Peyer's patch (tissue), 4 donors: ENCODE data around the gene SSB.

Source experiments
- POLR2A ChIP-seq, 2 donors: fragments of 450-650 bp; IDR thresholded peaks; one replicate each; pipeline ENCODE4 v1.5.1; 2017; ENCODE audit warnings: antibody characterized with exemption in 2 of 2, mild to moderate bottlenecking in 2 of 2, moderate library complexity in 2 of 2
- TF ChIP-seq, protein P1 (sequence below), 6 experiments: fragments of 450-650 bp in 4 of 6; fragments of 200-600 bp in 2 of 6; sonication (generic) in 1 of 6; IDR thresholded peaks; one replicate each; pipeline ENCODE4 v1.5.1; 2017 to 2019; ENCODE audit warnings: antibody characterized with exemption in 6 of 6, mild to moderate bottlenecking in 3 of 6, moderate library complexity in 1 of 6

DNA sequence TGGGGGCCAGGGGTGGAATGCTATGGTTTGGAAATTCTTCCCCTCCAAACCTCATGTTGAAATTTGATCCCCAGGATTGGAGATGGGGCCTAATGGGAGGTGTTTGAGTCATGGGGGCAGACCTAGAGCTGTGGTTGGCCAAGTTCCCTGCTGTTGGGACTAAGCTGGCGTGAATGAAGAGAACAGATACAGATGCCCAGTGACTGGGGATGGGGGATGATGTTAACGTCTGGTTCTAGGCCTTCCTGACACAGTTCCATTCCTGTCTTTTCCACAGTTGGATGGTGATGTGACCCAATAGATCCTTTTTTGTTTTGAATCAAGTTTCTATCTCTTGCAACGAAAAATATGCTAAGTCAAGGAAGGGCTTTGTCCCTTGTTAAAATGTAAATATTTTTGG lies 41.3 kb upstream of the SSB start:
- no peak for TF ChIP-seq POLR2A (IDR thresholded peaks at IDR 0.05)
- TF ChIP-seq, protein P1, sequence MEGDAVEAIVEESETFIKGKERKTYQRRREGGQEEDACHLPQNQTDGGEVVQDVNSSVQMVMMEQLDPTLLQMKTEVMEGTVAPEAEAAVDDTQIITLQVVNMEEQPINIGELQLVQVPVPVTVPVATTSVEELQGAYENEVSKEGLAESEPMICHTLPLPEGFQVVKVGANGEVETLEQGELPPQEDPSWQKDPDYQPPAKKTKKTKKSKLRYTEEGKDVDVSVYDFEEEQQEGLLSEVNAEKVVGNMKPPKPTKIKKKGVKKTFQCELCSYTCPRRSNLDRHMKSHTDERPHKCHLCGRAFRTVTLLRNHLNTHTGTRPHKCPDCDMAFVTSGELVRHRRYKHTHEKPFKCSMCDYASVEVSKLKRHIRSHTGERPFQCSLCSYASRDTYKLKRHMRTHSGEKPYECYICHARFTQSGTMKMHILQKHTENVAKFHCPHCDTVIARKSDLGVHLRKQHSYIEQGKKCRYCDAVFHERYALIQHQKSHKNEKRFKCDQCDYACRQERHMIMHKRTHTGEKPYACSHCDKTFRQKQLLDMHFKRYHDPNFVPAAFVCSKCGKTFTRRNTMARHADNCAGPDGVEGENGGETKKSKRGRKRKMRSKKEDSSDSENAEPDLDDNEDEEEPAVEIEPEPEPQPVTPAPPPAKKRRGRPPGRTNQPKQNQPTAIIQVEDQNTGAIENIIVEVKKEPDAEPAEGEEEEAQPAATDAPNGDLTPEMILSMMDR (IDR thresholded peaks at IDR 0.05), result no peak
